HAP-1 (cell line): Measurements from ENCODE around the gene SLC35A2.

Source experiments
- DNase-seq, 2 experiments: peaks; one replicate each; pipeline ENCODE4 v3.0.0-alpha.2; 2016 to 2020; ENCODE audit warnings: low spot score in 2 of 2
- H3K27me3 ChIP-seq: fragments of 250-450 bp; sonication (Bioruptor Pico); 2 replicates; pipeline ENCODE4 v1.5.1; 2020; ENCODE audit warnings: low read depth, mild to moderate bottlenecking, moderate library complexity
- H3K36me3 ChIP-seq: fragments of 250-450 bp; sonication (Bioruptor Pico); replicated peaks from 2 replicates; pipeline ENCODE4 v1.5.1; 2020; ENCODE audit warnings: mild to moderate bottlenecking
- H3K4me1 ChIP-seq: fragments of 250-450 bp; sonication (Bioruptor Pico); 2 replicates; pipeline ENCODE4 v1.5.1; 2020; ENCODE audit warnings: mild to moderate bottlenecking
- H3K4me3 ChIP-seq: fragments of 250-450 bp; sonication (Bioruptor Pico); 2 replicates; pipeline ENCODE4 v1.5.1; 2020; ENCODE audit warnings: mild to moderate bottlenecking, moderate library complexity
- H3K9me3 ChIP-seq: fragments of 250-450 bp; sonication (Bioruptor Pico); 2 replicates; pipeline ENCODE4 v1.5.1; 2020; ENCODE audit warnings: mild to moderate bottlenecking, moderate library complexity
- in situ Hi-C: fragments of 300-500 bp; cut with MboI; formaldehyde crosslinking; loops from 3 replicates; pipeline ENCODE4 v1.14.3; 2020; ENCODE audit warnings: low sequenced_read_pairs, inconsistent platforms, mixed read lengths

The SLC35A2 gene

DNA sequence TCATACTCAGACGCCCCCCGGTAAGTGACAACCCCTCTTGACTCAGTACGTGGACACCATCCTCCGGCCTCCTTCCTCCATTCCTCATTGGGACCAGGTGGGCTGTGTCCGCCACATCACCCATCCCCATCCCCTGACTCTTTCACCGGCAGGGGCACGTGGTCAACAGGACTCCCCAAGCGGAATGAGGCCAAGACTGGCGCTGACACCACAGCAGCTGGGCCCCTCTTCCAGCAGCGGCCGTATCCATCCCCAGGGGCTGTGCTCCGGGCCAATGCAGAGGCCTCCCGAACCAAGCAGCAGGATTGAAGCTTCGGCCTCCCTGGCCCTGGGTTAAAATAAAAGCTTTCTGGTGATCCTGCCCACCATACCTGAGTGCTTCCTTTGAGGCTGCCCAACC lies 8.7 kb downstream of the SLC35A2 start:
- DNase-seq, result no peak
- Histone ChIP-seq H3K9me3 (no peaks in the 10 kb centered on the region), H3K4me1 (peaks cover 5% of the 10 kb centered on the region), H3K4me3 (no peak overlapping the region), H3K36me3 (peaks cover 67% of the 10 kb centered on the region), H3K27me3 (no peaks in the 10 kb centered on the region)
- in situ Hi-C loops, result no loop called here

DNA sequence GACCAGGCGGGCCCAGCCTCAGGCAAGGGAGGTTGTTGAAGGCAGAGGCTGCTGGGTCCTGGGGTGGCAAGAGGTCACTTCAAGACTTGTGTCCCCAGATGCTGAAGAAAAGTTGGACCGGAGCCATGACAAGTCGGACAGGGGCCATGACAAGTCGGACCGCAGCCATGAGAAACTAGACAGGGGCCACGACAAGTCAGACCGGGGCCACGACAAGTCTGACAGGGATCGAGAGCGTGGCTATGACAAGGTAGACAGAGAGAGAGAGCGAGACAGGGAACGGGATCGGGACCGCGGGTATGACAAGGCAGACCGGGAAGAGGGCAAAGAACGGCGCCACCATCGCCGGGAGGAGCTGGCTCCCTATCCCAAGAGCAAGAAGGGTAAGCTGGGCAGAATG lies 9.3 kb downstream of the SLC35A2 start:
- no peaks in the 10 kb centered on the region for H3K27me3 ChIP-seq
- H3K4me1 ChIP-seq, result peaks cover 5% of the 10 kb centered on the region
- no peak overlapping the region for H3K4me3 ChIP-seq
- in situ Hi-C loops, result no loop called here
- DNase-seq, result no peak
- no peaks in the 10 kb centered on the region for H3K9me3 ChIP-seq
- H3K36me3 ChIP-seq, result peaks cover 67% of the 10 kb centered on the region

GRCh38 chrX:48901069-48901468 lies 10.4 kb downstream of the SLC35A2 start:
- Histone ChIP-seq H3K4me1 (peaks cover 5% of the 10 kb centered on the region), H3K9me3 (no peaks in the 10 kb centered on the region), H3K36me3 (peaks cover 60% of the 10 kb centered on the region), H3K4me3 (no peak overlapping the region), H3K27me3 (no peaks in the 10 kb centered on the region)
- DNase-seq, result no peak
- in situ Hi-C loops, result no loop called here

DNA sequence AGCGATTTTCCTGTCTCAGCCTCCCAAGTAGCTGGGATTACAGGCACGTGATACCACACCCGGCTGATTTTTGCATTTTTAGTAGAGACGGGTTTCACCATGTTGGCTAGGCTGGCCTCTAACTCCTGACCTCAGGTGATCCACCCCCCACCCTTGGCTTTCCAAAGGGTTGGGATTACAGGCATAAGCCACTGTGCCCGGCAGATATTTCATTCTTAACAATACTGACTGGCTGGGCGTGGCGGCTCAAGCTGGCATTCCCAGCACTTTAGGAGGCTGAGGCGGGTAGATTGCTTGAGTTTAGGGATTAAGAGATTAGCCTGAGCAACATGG lies 12.4 kb downstream of the SLC35A2 start:
- in situ Hi-C loops, result loop anchor here (5.0 kb wide), 1 partner anchor 268 kb away; no protein-coding TSS in a partner anchor
- Histone ChIP-seq H3K4me3 (peak overlapping the region; percentile 73), H3K4me1 (peaks cover 5% of the 10 kb centered on the region), H3K27me3 (no peaks in the 10 kb centered on the region), H3K36me3 (peaks cover 53% of the 10 kb centered on the region), H3K9me3 (no peaks in the 10 kb centered on the region)
- peak; percentile 36 to 71 for DNase-seq

GRCh38 chrX:48897625-48898306 lies 13.7 kb downstream of the SLC35A2 start, which contains the start of the genes PQBP1 and TIMM17B:
Gene PQBP1 (plus strand): TSS chrX:48897930. CDS start chrX:48898510, 580 bp downstream.
Gene TIMM17B (minus strand): TSS chrX:48897768. CDS start chrX:48897749, 19 bp downstream.
- H3K36me3 ChIP-seq, result peaks cover 50% of the 10 kb centered on the region
- DNase-seq, result peak; percentile 96 to 98
- no peaks in the 10 kb centered on the region for H3K27me3 ChIP-seq
- peak within 1 kb of the TSS; percentile 73 for H3K4me3 ChIP-seq
- no peaks in the 10 kb centered on the region for H3K9me3 ChIP-seq
- in situ Hi-C loops, result loop anchor here (5.0 kb wide), 1 partner anchor 270 kb away; no protein-coding TSS in a partner anchor
- H3K4me1 ChIP-seq, result peaks cover 5% of the 10 kb centered on the region

- in situ Hi-C loops, result loop anchor here (5.0 kb wide), 1 partner anchor 270 kb away; no protein-coding TSS in a partner anchor
- peaks cover 10% of the 10 kb centered on the region for H3K4me1 ChIP-seq
- H3K36me3 ChIP-seq, result peaks cover 49% of the 10 kb centered on the region
- H3K27me3 ChIP-seq, result no peaks in the 10 kb centered on the region
- DNase-seq, result peak; percentile 89 to 98
- H3K9me3 ChIP-seq, result no peaks in the 10 kb centered on the region
- H3K4me3 ChIP-seq, result peak overlapping the region; percentile 73
Observed at GRCh38 chrX:48897157-48897624, 14.3 kb downstream of the SLC35A2 start.

- peak; percentile 46 to 61 for DNase-seq
- Histone ChIP-seq H3K27me3 (no peaks in the 10 kb centered on the region), H3K4me1 (peaks cover 13% of the 10 kb centered on the region), H3K9me3 (no peaks in the 10 kb centered on the region), H3K4me3 (peak overlapping the region; percentile 73), H3K36me3 (peaks cover 43% of the 10 kb centered on the region)
- in situ Hi-C loops, result loop anchor here (5.0 kb wide), 1 partner anchor 271 kb away; no protein-coding TSS in a partner anchor
Observed at GRCh38 chrX:48896611-48897011, 14.8 kb downstream of the SLC35A2 start.

DNA sequence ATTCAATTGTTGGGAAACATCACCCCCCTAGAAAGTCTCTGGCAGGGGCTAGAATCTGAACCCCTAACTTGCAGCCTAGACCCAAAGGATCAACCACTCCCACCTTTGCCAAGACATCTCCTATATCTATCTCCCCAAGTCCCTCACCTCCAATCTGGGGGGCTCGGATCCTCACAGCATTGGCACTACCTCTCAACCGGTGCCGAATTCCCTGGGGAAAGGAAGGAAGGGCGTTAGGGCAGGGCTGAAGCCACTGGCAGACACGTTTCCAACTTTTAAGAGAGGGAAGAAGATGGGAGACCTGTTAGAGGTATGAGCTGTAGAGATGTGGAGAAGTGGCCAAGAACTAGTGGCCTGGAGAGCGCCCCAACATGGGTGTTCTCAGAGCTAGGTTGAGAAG lies 16.6 kb downstream of the SLC35A2 start:
- no peaks in the 10 kb centered on the region for H3K27me3 ChIP-seq
- peaks cover 13% of the 10 kb centered on the region for H3K4me1 ChIP-seq
- H3K9me3 ChIP-seq, result no peaks in the 10 kb centered on the region
- in situ Hi-C loops, result loop anchor here (5.0 kb wide), 1 partner anchor 272 kb away; no protein-coding TSS in a partner anchor
- DNase-seq, result no peak
- no peak overlapping the region for H3K4me3 ChIP-seq
- H3K36me3 ChIP-seq, result peaks cover 31% of the 10 kb centered on the region

DNA sequence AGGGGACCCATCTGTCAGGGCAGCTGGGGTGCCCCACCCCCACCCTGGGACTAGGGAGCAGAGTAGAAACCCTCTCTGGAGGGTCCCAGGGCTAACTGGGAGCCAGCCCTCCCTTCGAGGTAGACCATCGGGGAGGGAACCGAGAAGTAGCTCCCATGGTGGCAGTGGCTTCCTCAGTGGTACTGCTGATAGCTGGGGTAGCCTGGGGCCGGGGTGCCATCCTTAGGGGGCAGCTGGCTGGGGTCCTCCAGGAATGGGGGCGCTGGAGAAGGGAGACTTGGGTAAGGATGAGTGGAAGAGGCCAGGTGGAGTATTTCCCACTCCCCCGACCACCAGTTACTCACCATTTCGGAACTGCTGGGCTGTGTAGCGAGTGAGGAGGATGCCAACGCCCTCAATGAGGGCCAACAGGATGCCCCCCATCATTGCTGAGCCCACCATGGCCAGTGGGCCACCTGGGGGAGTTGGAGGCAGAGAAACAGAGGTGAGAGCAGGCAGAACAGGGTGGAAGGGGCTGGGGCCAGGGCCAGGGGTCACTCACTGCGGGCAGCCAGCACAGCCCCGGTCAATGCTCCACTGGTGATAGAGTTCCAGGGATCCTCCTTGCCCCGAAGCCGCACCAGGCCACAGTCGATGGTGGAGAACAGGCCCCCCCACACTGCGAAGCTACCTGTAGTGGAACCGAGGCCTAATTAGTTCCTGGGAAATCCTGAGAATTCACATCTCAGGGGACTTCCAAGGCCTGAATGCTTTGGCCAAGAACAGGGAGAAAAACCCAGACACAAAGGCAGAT lies 17.7 kb downstream of the SLC35A2 start:
- in situ Hi-C loops, result no loop called here
- Histone ChIP-seq H3K4me3 (no peak overlapping the region), H3K27me3 (no peaks in the 10 kb centered on the region), H3K4me1 (peaks cover 8% of the 10 kb centered on the region; the same call in 1 of the 2 replicates), H3K9me3 (no peaks in the 10 kb centered on the region), H3K36me3 (peaks cover 27% of the 10 kb centered on the region)
- no peak for DNase-seq

GRCh38 chrX:48892896-48893295 lies 18.6 kb downstream of the SLC35A2 start:
- in situ Hi-C loops, result no loop called here
- Histone ChIP-seq H3K9me3 (no peaks in the 10 kb centered on the region), H3K36me3 (peaks cover 27% of the 10 kb centered on the region), H3K4me1 (peaks cover 8% of the 10 kb centered on the region; the same call in 1 of the 2 replicates), H3K4me3 (no peak overlapping the region), H3K27me3 (no peaks in the 10 kb centered on the region)
- DNase-seq, result no peak

DNA sequence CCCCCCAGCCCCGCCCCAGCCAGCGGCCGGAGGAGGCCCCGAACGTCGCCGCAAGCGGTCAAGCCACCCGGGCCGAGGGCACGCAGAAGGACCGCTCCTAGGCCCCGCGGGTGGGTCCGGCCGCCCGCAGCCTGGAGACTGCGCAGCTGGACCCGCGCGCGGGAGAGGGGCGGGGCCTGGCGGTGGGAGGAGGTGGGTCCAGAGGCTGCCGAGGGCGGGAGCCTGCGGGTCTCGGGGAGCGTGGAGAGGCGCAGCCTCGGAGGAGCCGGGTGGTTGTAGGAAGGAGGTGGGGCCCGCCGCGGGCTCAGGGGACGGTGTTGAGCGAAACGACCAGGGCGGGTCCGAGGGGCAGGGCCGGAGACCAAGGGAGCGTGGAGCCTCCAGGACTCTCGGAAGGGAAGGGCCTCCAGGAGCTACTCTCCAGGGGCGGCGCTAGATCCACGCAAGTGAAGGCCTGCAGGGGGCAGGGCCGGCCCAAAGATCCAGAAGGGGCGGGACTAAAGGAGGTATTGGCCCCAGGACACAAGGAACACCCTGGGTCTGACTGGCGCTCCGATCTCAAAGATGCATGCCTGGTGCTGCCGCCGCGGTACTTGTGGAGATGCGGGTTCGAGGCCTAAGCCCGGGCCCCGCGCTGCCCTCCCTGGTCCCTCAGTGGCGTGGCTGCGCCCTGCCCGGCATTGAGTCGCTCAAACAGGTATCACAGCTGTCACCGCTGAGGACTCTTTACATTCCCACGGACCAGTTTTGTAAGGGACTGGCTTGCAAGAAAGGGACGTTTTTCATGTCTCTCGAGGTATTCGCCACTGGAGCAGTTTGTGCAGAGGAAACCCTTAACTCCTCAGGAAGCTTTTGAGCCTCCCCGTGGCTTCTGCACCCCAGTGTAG lies 19.8 kb downstream of the SLC35A2 start:
- Histone ChIP-seq H3K36me3 (peaks cover 27% of the 10 kb centered on the region), H3K4me1 (peaks cover 8% of the 10 kb centered on the region; the same call in 1 of the 2 replicates), H3K9me3 (no peaks in the 10 kb centered on the region), H3K4me3 (peak overlapping the region; percentile 33), H3K27me3 (no peaks in the 10 kb centered on the region)
- in situ Hi-C loops, result no loop called here
- peak; percentile 85 to 96 for DNase-seq

DNA sequence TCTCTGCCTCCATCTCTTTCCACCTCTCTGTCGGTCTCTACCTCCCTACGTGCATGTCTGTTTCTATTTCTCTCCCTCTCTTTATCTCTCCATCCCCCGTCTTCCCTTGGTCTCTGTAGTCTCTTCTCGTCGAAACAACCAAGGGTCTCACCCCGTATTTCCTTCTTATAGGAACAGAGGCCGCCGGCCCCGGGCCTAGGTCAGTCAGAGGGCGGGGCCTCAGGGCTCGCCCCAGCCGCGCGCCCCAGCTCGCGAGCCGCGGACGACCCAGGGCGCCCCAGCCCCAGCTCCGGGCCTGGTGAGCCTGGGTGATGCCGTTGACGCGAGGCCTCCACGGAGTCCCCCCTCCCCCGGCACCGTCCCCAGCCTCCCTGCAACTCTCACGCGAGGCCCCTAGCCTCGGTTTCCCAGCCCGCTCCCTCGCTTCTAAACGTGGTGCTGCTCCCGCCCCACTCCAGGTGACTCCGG lies 20.5 kb downstream of the SLC35A2 start:
- no peaks in the 10 kb centered on the region for H3K27me3 ChIP-seq
- H3K9me3 ChIP-seq, result no peaks in the 10 kb centered on the region
- no peak for DNase-seq
- in situ Hi-C loops, result no loop called here
- H3K4me1 ChIP-seq, result peaks cover 8% of the 10 kb centered on the region; the same call in 1 of the 2 replicates
- peak overlapping the region; percentile 33 for H3K4me3 ChIP-seq
- H3K36me3 ChIP-seq, result peaks cover 27% of the 10 kb centered on the region
